GM18870 (cell line): Measurements from ENCODE around the gene ZNF792.
"Not testable (repeated sequence)": the region's sequence is repeated elsewhere in the genome, so short reads cannot be mapped to it uniquely, and the experiment has no call there.

Experiments
- ATAC-seq: cut with Tn5 transposase; IDR thresholded peaks from one replicate; pipeline ENCODE4 v1.9.1; 2021; ENCODE audit warnings: moderate library complexity; ENCODE audit not compliant: unreplicated experiment

The ZNF792 gene

DNA sequence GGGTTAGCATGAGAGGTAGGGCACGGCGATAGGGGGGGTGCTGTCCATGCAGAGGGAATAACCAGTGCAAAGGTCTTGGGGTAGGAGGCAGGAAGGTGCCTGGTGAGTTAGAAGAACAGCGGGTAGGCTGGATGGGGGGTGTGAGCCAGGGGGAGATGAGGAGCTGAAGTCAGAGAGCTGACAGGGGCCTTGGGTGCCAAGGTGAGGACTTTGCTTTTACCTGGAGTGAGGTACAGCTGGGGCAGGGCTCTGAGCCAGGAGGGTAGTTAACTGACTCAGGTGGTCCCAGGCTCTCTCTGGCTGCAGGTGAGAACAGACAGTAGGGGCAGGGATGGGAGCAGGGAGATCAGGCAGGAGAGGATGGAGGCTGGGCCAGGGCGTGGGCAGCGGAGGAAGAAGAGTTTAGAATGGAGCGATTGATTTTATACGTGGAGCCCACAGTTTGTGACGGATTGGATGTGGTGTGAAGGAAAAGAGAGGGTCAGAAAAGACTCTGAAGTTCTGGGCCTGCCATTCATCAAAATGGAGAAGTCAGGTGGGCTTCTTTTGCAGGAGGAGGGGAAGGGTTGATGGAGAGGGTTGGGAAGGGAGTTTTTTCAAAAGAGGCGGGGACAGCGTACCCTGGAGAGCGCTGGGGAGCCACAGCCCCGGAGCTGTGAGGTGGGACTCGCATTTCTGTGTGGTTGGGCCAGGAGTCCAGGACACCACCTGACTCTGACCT, 34.9 kb upstream of the ZNF792 start:
- ATAC-seq: no peak

DNA sequence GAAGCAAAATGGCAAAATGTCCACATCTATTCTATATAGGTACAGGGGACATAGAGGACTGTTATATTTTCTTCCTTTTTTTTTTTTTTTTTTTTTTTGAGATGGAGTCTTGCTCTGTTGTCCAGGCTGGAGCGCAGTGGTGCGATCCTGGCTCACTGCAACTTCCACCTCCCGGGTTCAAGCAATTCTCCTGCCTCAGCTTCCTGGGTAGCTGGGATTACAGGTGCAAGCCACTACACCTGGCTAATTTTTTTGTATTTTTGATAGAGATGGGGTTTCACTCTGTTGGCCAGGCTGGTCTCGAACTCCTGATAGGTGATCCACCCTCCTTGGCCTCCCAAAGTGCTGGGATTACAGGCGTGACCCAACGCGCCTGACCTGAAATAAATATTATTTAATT, 34.2 kb upstream of the ZNF792 start:
- ATAC-seq: not testable (repeated sequence)

- no peak for ATAC-seq
Measured at GRCh38 chr19:34997071-34997617, 33.1 kb upstream of the ZNF792 start.

GRCh38 chr19:34995551-34995950, 31.5 kb upstream of the ZNF792 start:
- no peak for ATAC-seq

DNA sequence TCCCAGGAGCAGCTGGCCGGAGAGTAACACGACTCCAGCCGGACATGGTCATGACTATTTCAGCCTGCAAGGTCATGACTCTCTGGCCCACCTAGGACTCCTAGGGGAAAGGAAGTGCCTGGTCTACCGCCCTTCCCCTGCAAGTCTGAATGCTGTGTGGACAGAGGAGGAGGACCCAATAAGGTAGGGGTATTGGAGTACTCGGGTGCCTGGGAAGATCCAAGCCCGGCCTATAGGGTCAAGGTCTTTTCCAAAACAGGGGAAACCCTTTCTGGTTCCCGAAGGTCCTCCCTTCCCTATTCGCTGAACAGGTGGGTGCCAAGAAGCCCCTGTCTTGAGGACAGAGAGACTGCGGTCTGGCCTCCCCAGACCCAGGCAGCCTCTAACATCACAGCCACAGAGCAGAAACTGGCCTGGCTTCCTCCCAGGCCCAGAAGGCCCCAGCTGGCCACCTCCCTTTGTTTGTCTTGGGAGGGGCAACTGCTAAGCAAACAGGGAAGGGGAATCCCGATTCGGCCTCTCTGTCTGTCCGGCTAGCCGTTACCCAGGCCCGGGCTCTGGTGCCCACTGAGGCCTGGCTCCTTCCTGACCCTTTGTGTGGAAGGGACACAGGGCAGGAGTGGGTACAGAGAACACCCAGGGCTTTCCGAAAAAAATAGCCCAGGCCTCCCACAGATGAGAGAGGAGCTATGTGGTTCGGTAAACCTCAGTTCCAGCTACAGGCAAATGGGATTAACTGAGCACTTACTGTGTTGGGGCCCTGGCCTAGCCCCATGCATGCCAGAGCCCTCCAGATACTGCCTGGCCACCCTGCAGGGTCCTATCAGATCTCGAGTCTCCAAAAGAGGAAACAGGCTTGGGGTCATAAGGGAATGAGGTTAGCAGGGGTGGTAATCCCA, 30.9 kb upstream of the ZNF792 start:
- no peak for ATAC-seq

DNA sequence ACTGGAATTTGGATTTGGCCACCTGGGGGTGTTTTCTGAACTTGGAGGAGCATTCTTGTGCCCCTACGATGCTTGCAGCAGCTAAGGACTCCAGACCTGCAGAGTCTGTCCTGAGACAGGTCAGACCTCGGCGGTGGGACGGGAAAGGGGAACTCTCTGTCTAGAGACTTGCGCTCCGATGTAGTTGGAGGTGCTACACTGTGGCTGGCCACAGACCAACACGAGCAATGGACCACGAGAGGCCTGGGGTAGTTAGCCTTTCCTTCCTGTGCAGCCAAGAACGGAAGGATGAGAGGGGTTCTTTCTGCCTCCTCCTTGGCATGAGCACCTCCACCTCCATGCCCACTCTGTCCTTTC, 30.2 kb upstream of the ZNF792 start:
- ATAC-seq: no peak

GRCh38 chr19:34992582-34992981, 28.6 kb upstream of the ZNF792 start:
- ATAC-seq: not testable (repeated sequence)

- no peak for ATAC-seq
Measured at GRCh38 chr19:34991542-34992333, 27.7 kb upstream of the ZNF792 start.

DNA sequence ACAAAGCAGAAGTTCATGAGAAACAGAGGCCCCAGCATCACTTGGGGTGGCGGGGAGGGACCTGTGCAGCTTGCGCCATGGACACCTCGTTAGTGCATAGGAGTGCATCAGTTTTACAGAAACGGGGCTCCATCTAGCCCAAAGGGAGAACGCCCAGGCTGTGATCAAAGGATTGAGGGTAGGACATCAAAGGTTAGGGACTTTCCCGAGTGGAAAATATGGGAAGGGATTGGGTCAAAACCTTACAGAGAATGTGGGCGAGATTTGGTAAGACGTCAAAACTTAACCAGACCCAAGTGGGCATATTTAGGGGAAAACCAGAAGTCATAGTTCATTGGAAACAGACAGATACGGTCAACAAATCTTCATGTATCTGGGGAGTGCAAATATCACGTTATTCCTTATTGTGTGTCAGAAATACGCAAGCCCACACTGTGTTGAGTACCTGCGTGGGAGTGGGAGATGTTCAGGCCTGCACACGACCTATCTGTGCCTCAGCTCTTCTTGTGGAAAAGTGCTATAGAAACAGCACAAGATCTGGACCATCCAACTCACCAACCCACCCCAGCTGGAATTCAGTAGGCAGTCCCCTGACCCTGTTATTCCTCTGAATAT, 26.7 kb upstream of the ZNF792 start:
- ATAC-seq: no peak

GRCh38 chr19:34989298-34989697, 25.3 kb upstream of the ZNF792 start:
- ATAC-seq: no peak

DNA sequence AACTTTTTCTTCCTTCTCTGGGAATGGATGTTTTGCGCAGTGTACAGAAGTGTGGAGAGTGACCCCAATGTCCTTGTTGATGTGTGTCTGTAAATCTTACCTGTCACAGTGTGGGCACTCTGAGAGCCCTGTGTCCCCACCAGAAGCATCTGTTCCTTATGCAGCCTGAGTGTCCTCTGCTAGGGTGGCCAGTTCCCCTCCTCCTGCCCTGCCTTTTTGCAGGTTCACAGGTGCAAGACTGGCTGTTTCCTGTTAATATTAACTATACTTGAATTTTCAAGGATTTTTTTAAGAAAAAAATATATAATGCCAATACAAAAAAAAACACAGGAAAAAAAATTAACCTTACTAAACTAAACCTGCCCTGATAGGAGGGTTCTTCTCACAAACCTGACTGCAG, 24.1 kb upstream of the ZNF792 start:
- no peak for ATAC-seq

- no peak for ATAC-seq
Measured at GRCh38 chr19:34985249-34986022, 21.4 kb upstream of the ZNF792 start.

- ATAC-seq: no peak
Measured at GRCh38 chr19:34984287-34984686, 20.3 kb upstream of the ZNF792 start.

DNA sequence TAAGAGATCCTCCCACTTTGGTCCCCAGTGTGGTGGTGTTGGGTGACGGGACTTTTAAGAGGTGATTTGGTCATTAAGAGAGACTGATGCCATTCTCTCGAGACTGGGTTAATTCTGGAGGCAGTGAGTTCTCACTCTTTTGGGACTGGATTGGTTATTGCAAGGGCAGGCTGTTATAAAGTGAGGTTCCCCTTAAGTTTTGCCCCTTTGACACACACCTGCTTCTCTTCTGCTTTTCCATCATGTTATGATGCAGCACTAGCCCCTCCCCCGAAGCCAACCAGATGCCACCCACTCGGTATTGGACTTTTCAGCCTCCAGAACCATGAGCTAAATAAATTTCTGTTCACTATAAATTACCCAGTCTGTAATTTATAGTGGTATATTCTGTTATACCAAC, 19.8 kb upstream of the ZNF792 start:
- no peak for ATAC-seq

- no peak for ATAC-seq
Measured at GRCh38 chr19:34982275-34982674, 18.2 kb upstream of the ZNF792 start.

GRCh38 chr19:34979819-34980640, 16.0 kb upstream of the ZNF792 start:
- no peak for ATAC-seq

GRCh38 chr19:34976611-34977010, 12.6 kb upstream of the ZNF792 start:
- no peak for ATAC-seq

- no peak for ATAC-seq
Measured at GRCh38 chr19:34975056-34975455, 11.0 kb upstream of the ZNF792 start.

GRCh38 chr19:34974646-34975045, 10.6 kb upstream of the ZNF792 start:
- no peak for ATAC-seq
